ENCODE data around the gene LRP8. TPM values are rescaled to one million over a fixed set of nuclear protein-coding genes. Genes with fewer than 3 reads are reported as not detected.

The LRP8 gene
- total and polyA plus RNA-seq, 9 of the 15 experiments (the other 6 are each of a cell fraction or from before 2014, with no cell fraction given), result 7.1 to 56.1 (median 31.3) TPM

- TF ChIP-seq VEZF1 (CRISPR knock-in tag; IDR thresholded peaks at IDR 0.05), result peak; percentile 95
- peak; percentile 82 for TF ChIP-seq ELF1 (tag; IDR thresholded peaks at IDR 0.05)
- peak in 1 of 2 experiments; percentile 24 for TF ChIP-seq AFF1 (IDR thresholded peaks at IDR 0.05; ENCODE audit: low read depth in 1 of 2, partially characterized antibody in 2 of 2)
- TF ChIP-seq ASH1L (IDR thresholded peaks at IDR 0.05; ENCODE audit: borderline replicate concordance, low read depth, partially characterized antibody), result no peak
- TF ChIP-seq KLF13 (tag; IDR thresholded peaks at IDR 0.05; ENCODE audit: borderline replicate concordance, low read depth), result no peak
- TF ChIP-seq FIP1L1 (IDR thresholded peaks at IDR 0.05; ENCODE audit: low read depth, low read length, poor library complexity, severe bottlenecking), result no peak
- TF ChIP-seq ZNF407 (IDR thresholded peaks at IDR 0.05; ENCODE audit: low read depth), result no peak
- no peak for TF ChIP-seq ZBED1 (IDR thresholded peaks at IDR 0.05)
- TF ChIP-seq SETDB1 (IDR thresholded peaks at IDR 0.05; ENCODE audit: low read length), result no peak
- peak; percentile 94 for TF ChIP-seq MAFG (tag; conservative IDR thresholded peaks at IDR 0.05)
- no peak for TF ChIP-seq ZNF133 (CRISPR knock-in tag; IDR thresholded peaks at IDR 0.05)
Observed at GRCh38 chr1:53326088-53326597, 1.7 kb downstream of the LRP8 start (continued).

All from K562 (cell line).